GM12892 (cell line): ENCODE data around the gene TMEM176B.

Experiments used
- DNase-seq: peaks from one replicate; pipeline ENCODE4 v3.0.0; 2011; ENCODE audit not compliant: insufficient read length
- FAIRE-seq: peaks from 2 replicates; lab custom pipeline; 2011; peaks lifted over from hg19 to GRCh38; lab: Jason Lieb, UNC
- POLR2A ChIP-seq: IDR thresholded peaks from 2 replicates; pipeline ENCODE4 v1.6.1; 2011; ENCODE audit warnings: low read depth, low read length, control low read depth
- POLR2AphosphoS5 ChIP-seq: IDR thresholded peaks from 2 replicates; pipeline ENCODE4 v1.6.1; 2011; ENCODE audit warnings: low read depth, low read length, control low read depth
- TAF1 ChIP-seq: IDR thresholded peaks from 2 replicates; pipeline ENCODE4 v1.6.1; 2011; ENCODE audit warnings: low read depth, mild to moderate bottlenecking, control low read depth, low read length, borderline replicate concordance

TMEM176B gene

DNA sequence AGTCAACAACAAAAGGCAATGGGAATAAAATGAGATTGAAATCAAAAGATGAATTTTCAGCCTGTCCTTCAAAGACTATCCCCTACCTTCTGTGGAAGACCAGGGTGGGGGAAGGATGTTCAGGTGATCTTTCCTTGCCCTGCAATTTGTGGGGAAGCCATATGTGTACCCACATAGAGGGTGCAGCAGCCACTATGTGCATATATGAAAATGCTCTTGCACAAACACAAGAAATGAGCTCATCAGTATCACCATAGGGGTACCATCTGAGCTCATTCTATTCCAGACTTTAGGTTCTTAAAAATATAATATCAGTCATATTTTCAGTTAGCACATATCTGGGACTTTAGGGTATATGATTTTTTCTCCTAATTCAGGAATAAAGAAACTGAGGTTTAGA lies 45.2 kb downstream of the TMEM176B start:
- no peak for DNase-seq

DNA sequence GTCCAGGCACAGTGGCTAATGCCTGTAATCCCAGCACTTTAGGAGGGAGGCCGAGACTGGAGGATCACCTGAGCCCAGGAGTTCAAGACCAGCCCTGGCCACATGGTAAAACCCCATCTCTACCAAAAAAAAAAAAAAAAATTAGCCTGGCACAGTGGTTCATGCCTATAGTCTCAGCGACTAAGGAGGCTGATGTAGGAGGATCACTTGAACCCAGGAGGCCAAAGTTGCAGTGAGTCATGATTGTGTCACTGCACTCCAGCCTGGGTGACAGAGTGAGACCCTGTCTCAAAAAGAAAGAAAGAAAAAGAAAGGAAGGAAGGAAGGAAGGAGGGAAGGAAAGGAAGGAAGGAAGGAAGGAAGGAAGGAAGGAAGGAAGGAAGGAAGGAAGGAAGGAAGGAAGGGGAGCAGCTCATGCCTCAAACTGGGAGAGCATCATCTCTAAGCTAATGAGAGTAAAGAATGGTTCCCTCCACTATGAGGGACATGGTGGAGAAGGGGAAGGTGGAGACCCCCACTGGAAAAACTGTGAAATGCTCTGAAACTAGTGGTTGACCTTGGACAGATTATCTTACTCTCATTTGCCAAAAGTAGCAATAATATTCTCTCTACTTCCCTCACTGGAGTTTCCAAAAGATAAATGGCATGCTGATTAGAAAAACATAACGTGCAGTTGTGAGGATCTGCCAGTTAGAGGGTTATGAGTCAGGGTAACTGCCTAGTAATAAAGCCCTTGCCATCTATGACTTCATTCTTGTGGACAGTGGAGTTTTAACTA lies 46.1 kb downstream of the TMEM176B start:
- DNase-seq = no peak
- peak; percentile 53 for FAIRE-seq
- no peak for TF ChIP-seq POLR2AphosphoS5

More for the DNA sequence above, 45.2 kb downstream of the TMEM176B start:
- peak; percentile 66 for FAIRE-seq
- TF ChIP-seq TAF1 (no peak), POLR2A (no peak), POLR2AphosphoS5 (no peak)

DNA sequence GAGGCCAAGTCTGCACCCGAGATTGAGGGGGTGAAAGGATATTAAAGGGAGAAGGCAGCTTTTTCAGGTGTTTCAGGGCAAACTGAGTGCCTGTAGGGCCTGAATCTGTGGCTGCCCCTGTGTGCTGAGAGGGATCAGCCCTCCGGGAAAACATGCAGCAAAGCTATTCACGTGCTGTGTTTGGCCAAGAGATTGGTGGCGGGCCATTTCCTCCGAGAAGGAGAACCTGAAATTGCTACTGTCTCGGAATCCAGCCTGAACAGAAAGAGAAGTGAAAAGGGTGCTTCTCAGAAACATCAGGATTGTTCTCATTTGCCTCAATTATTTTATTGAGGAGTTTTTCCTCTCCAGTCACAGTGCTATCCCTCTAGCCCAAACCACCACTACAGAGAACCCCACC lies 46.9 kb downstream of the TMEM176B start:
- TF ChIP-seq POLR2AphosphoS5 (no peak), TAF1 (no peak), POLR2A (no peak)
- DNase-seq (no peak), FAIRE-seq (no peak)

DNA sequence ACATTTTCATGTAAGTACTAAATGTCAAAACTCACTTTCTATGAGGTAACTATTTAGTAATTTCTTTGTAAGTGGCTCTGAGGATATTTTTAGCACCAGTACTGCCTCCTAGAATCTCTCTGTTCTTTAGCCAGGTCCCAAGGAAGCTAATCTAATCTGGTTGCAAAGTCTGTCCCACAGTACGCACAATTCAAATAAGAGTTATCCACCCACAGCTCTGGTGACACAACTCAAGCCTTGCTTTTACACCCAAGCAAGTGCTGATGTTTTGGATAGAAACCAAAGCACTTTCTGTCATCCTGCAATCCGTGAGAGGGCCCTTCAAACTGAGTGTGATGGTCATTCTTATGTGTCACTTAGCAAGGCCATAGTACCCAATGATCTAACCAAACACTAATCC lies 48.5 kb downstream of the TMEM176B start:
- DNase-seq (no peak), FAIRE-seq (no peak)
- TF ChIP-seq TAF1 = no peak
- TF ChIP-seq POLR2A = no peak
- no peak for TF ChIP-seq POLR2AphosphoS5

DNA sequence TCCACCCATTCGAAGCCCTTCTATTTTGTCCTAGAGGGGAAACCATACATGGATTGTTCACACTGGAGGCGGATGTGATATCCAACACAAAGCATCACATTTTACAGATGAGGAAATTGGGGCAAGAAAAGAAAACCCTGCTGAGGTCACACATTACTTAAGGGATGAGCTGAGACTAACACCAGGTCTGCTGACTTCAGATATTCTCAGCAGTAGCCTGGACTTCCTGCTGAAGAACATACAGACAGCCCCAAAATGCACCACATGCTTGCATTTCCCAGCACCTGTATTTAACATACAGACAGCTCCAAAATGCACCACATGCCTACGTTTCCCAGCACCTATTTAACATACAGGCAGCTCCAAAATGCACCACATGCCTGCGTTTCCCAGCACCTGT lies 51.8 kb downstream of the TMEM176B start:
- TF ChIP-seq TAF1 (no peak), POLR2A (no peak), POLR2AphosphoS5 (no peak)
- FAIRE-seq (no peak), DNase-seq (no peak)

GRCh38 chr7:150746921-150747320 lies 53.2 kb downstream of the TMEM176B start:
- DNase-seq (no peak), FAIRE-seq (peak; percentile 61)
- TF ChIP-seq POLR2AphosphoS5 (no peak), TAF1 (no peak), POLR2A (no peak)

DNA sequence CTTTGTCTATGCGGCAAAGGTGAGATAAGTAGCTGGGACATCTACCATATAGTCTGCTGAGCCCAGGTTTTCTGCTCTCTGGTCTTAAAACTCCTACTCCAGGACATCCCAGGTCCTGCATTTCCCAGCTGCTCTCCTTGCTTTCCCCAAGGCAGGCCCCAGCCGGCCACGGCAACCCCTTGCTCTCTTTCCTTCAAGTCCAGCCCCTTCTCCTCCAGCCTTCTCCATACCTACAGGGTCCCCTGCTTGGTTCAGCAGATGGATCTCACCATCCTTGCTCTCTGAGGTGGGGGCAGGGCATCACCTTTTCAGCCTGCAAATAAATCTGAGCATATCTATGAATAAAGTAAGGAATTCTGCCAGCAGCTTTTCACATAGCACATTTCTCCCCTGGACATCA lies 54.3 kb downstream of the TMEM176B start:
- FAIRE-seq (no peak), DNase-seq (no peak)
- TF ChIP-seq TAF1 (no peak), POLR2AphosphoS5 (no peak), POLR2A (no peak)

DNA sequence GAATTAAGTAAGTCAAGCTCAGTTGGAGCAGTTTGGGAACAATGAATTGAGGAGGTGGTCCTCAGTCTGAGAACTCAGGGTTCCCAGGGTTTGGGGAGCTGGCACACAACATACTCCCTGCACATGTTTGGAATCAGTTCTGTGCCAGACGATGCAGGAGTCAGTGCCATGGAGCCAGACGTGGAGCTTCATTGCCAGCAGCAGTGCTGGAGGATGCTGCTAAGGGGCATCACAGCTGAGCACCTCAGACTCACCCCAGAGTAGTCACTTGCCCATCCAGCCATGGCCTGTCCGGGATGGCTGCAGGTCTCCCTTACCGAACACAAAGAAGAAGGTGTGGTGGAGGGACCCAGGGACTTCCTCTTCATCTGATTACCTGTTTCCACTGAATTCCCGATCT lies 55.1 kb downstream of the TMEM176B start:
- no peak for DNase-seq
- TF ChIP-seq POLR2AphosphoS5 (0 out of 2 replicates have a peak, but pooled peaks have one; percentile 20), POLR2A (0 out of 2 replicates have a peak, but pooled peaks have one; percentile 27), TAF1 (no peak)
- no peak for FAIRE-seq

GRCh38 chr7:150744041-150744656 lies 56.0 kb downstream of the TMEM176B start:
- DNase-seq = no peak
- peak; percentile 53; the same call in 1 of the 2 replicates for TF ChIP-seq POLR2A
- TF ChIP-seq TAF1 = no peak
- peak; percentile 37; the same call in 1 of the 2 replicates for TF ChIP-seq POLR2AphosphoS5
- no peak for FAIRE-seq

- DNase-seq (no peak), FAIRE-seq (peak; percentile 17)
- TF ChIP-seq POLR2AphosphoS5 (no peak), TAF1 (no peak), POLR2A (no peak; the same call in 1 of the 2 replicates)
Observed at GRCh38 chr7:150742286-150742968, 57.7 kb downstream of the TMEM176B start.
